GM21515 (cell line): ENCODE data around the gene RALY.
"Not testable (repeated sequence)": the region's sequence is repeated elsewhere in the genome, so short reads cannot be mapped to it uniquely, and the experiment has no call there.

ENCODE experiments used
- ATAC-seq: cut with Tn5 transposase; IDR thresholded peaks from one replicate; pipeline ENCODE4 v1.9.1; 2021; ENCODE audit not compliant: unreplicated experiment

RALY gene

DNA sequence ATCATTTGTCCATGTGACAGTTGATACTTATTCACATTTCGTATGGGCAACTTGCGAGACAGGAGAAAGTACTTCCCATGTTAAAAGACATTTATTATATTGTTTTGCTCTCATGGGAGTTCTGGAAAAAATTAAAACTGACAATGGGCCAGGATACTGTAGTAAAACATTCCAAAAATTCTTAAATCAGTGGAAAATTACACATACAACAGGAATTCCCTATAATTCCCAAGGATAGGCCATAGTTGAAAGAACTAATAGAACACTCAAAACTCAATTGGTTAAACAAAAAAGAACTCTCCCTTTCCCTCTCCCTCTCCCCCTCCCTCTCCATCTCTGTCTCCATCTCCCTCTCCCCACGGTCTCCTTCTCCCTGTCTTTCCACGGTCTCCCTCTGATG lies 137.8 kb downstream of the RALY start:
- no peak for ATAC-seq

DNA sequence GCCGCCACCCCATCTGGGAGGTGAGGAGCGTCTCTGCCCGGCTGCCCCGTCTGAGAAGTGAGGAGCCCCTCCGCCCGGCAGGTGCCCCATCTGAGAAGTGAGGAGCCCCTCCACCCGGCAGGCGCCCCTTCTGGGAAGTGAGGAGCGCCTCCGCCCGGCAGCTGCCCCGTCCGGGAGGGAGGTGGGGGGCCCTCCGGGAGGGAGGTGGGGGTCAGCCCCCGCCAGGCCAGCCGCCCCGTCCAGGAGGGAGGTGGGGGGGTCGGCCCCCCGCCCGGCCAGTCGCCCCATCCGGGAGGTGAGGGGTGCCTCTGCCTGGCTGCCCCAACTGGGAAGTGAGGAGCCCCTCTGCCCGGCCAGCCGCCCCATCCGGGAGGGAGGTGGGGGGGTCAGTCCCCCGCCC lies 138.8 kb downstream of the RALY start:
- not testable (repeated sequence) for ATAC-seq

DNA sequence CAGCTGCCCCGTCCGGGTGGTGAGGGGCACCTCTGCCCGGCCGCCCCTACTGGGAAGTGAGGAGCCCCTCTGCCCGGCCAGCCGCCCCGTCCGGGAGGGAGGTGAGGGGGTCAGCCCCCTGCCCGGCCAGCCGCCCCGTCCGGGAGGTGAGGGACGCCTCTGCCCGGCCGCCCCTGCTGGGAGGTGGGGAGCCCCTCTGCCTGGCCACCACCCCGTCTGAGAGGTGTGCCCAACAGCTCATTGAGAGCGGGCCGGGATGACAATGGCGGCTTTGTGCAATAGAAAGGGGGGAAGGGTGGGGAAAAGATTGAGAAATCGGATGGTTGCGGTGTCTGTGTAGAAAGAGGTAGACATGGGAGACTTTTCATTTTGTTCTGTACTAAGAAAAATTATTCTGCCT lies 139.2 kb downstream of the RALY start:
- not testable (repeated sequence) for ATAC-seq

DNA sequence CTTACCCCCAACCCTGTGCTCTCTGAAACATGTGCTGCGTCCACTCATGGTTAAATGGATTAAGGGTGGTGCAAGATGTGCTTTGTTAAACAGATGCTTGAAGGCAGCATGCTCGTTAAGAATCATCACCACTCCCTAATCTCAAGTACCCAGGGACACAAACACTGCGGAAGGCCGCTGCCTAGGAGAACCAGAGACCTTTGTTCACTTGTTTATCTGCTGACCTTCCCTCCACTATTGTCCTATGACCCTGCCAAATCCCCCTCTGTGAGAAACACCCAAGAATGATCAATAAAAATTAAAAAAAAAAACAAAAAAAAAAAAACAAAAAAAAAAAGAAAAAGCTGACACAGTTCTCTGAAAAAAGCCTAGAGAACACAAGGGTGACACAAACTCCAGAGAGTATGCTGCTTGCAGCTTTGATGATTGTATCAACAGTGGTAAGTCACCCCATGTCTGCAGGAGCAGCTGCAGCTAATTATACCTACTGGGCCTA lies 139.7 kb downstream of the RALY start:
- ATAC-seq, result not testable (repeated sequence)
